IMR-90 (cell line): ENCODE measurements around the gene TDP2.

Source experiments
- BHLHE40 ChIP-seq: fragments of 150-350 bp; IDR thresholded peaks from 2 replicates; pipeline ENCODE4 v1.6.1; 2016; ENCODE audit warnings: mild to moderate bottlenecking, low read depth, low read length
- CEBPB ChIP-seq: IDR thresholded peaks from 2 replicates; pipeline ENCODE4 v1.6.1; 2012; ENCODE audit warnings: low read depth, low read length, improper control_type of control experiment
- CTCF ChIP-seq: conservative IDR thresholded peaks from 2 replicates; pipeline ENCODE4 v1.5.1; 2012; ENCODE audit warnings: mild to moderate bottlenecking, low read depth, low read length, improper control_type of control experiment
- MXI1 ChIP-seq: IDR thresholded peaks from 2 replicates; pipeline ENCODE4 v1.6.1; 2012; ENCODE audit warnings: low read depth, mild to moderate bottlenecking, low read length, moderate library complexity, borderline replicate concordance
- POLR2A ChIP-seq: IDR thresholded peaks from 2 replicates; pipeline ENCODE4 v1.6.1; 2012; ENCODE audit warnings: mild to moderate bottlenecking, low read depth, low read length
- RAD21 ChIP-seq: IDR thresholded peaks from 2 replicates; pipeline ENCODE4 v1.6.1; 2012; ENCODE audit warnings: low read length, improper control_type of control experiment
- RFX5 ChIP-seq: IDR thresholded peaks from 2 replicates; pipeline ENCODE4 v1.8.0; 2012; ENCODE audit warnings: low read depth, mild to moderate bottlenecking, low read length, moderate library complexity
- SMC3 ChIP-seq: fragments of 150-350 bp; IDR thresholded peaks from 2 replicates; pipeline ENCODE4 v1.6.1; 2016; ENCODE audit warnings: low read depth, mild to moderate bottlenecking, antibody characterized with exemption, low read length, moderate library complexity

GRCh38 chr6:24709014-24709711 is 42.5 kb upstream of the TDP2 start:
- TF ChIP-seq CEBPB: no peak
- no peak for TF ChIP-seq CTCF
- TF ChIP-seq POLR2A: no peak
- TF ChIP-seq BHLHE40: no peak
- no peak for TF ChIP-seq MXI1
- no peak for TF ChIP-seq SMC3
- no peak for TF ChIP-seq RFX5
- TF ChIP-seq RAD21: no peak
